ENCODE results near the gene CYB5R3.
A peak's percentile ranks its signal among the peaks of the same experiment; 100 is the strongest.

CYB5R3 gene

GRCh38 chr22:42661985-42662831 is 13.0 kb upstream of the CYB5R3 start:
- no peaks in the 10 kb centered on the region for H4K20me1 ChIP-seq
- H3K9ac ChIP-seq: peak overlapping the region; percentile 74
- peaks cover 61% of the 10 kb centered on the region for H3K4me1 ChIP-seq
- H3K27me3 ChIP-seq: peaks cover 11% of the 10 kb centered on the region
- peak overlapping the region; percentile 70 for H3K4me3 ChIP-seq
- H3K4me2 ChIP-seq: peak overlapping the region; percentile 98
- no peaks in the 10 kb centered on the region for H3K36me3 ChIP-seq
- peak overlapping the region; percentile 53; the same call in 1 of the 2 replicates for H3K27ac ChIP-seq
- no peaks in the 10 kb centered on the region for H3K9me3 ChIP-seq
- no peak for TF ChIP-seq Cebpa-rat (IDR thresholded peaks at IDR 0.05)

DNA sequence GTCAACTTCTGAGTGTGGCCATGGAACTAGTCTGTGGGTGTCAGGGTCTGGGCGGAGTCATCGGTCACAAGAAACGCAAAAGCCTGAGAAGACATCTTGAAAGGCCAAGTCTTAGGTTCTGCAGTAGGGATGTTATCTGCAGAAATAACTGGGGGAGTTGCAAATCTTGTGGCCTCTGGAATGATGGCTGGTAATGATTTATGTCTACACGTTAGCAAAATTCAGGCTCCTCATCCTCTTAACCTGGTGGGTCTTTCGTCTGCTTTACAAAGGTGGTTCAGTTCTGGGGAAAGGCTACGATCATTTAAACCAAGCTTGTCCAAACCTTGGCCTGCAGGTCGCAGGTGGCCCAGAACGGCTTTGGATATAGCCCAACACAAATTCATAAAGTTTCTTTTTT is 7.4 kb upstream of the CYB5R3 start:
- Histone ChIP-seq H3K4me1 (peaks cover 64% of the 10 kb centered on the region), H3K36me3 (no peaks in the 10 kb centered on the region), H3K4me3 (no peak overlapping the region), H3K9me3 (no peaks in the 10 kb centered on the region), H3K4me2 (no peak overlapping the region), H4K20me1 (no peaks in the 10 kb centered on the region), H3K9ac (no peak overlapping the region), H3K27ac (no peak overlapping the region), H3K27me3 (no peaks in the 10 kb centered on the region)
- no peak for TF ChIP-seq Cebpa-rat (IDR thresholded peaks at IDR 0.05)

DNA sequence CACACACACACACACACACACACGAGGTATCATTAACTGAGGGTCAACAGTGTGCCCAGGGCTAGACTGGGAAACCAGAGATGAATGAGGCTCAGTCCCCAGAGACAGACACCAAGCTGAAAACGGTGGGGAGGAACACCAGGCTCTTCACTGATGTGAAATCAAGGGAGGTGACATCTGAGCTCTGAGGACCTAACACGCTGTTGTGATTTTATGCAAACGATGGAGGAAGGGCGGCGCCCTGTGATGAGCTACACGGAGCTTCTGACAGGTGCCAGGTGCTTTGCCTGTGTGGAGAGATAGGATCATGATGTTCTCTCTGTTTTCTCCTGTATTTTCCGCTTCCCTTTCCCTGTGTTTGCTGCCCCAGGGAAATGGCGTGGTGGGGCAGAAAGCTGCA is 6.5 kb upstream of the CYB5R3 start:
- Histone ChIP-seq H3K27ac (no peak overlapping the region), H3K4me2 (peak overlapping the region; percentile 54), H3K36me3 (no peaks in the 10 kb centered on the region), H3K4me3 (no peak overlapping the region), H3K27me3 (no peaks in the 10 kb centered on the region), H3K9me3 (no peaks in the 10 kb centered on the region), H3K9ac (no peak overlapping the region), H3K4me1 (peaks cover 61% of the 10 kb centered on the region), H4K20me1 (no peaks in the 10 kb centered on the region)
- TF ChIP-seq Cebpa-rat (IDR thresholded peaks at IDR 0.05): no peak

DNA sequence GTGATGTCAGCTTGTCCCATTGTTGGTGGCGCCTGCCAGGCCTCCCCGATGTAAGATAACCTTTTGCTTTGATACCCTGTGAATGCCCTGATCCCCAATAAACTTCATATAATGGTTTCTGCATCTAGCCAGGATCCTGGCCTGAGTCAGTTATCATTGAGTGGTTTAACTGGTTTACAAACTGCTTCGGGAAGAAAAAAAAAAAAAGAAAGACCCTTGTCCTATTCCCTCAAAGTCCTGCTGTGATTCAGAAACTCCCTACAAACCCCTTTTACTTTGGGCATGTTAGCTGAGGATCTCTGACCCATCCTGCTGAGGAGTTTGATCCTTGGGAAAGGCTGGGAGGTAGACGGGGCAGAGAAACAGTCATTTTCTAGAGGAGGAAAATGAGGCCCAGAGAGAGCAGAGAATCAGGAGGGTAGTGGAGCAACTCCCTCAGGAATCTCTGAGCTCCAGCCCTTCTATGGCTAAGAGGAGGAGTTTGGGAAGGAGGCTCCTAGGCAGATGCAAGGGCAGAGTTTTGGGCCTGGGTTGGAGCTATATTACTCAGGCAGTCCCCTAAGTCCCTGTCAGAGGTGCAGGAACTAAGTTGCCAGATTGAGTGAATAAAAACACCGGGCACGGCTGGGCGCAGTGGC is 5.4 kb upstream of the CYB5R3 start:
- no peak overlapping the region for H3K4me3 ChIP-seq
- H3K9me3 ChIP-seq: no peaks in the 10 kb centered on the region
- H3K4me1 ChIP-seq: peaks cover 49% of the 10 kb centered on the region
- H3K36me3 ChIP-seq: no peaks in the 10 kb centered on the region
- H4K20me1 ChIP-seq: no peaks in the 10 kb centered on the region
- H3K4me2 ChIP-seq: peak overlapping the region; percentile 54; the same call in 1 of the 2 replicates
- no peak overlapping the region for H3K27ac ChIP-seq
- no peak overlapping the region for H3K9ac ChIP-seq
- no peaks in the 10 kb centered on the region for H3K27me3 ChIP-seq
- TF ChIP-seq Cebpa-rat (IDR thresholded peaks at IDR 0.05): no peak

GRCh38 chr22:42653999-42654398 is 4.8 kb upstream of the CYB5R3 start:
- no peak overlapping the region for H3K4me2 ChIP-seq
- H3K9me3 ChIP-seq: no peaks in the 10 kb centered on the region
- H3K4me3 ChIP-seq: no peak overlapping the region
- no peaks in the 10 kb centered on the region for H3K36me3 ChIP-seq
- no peak overlapping the region for H3K27ac ChIP-seq
- H4K20me1 ChIP-seq: no peaks in the 10 kb centered on the region
- no peak for TF ChIP-seq Cebpa-rat (IDR thresholded peaks at IDR 0.05)
- peaks cover 44% of the 10 kb centered on the region for H3K4me1 ChIP-seq
- no peak overlapping the region for H3K9ac ChIP-seq
- H3K27me3 ChIP-seq: no peaks in the 10 kb centered on the region

- Histone ChIP-seq H3K9me3 (no peaks in the 10 kb centered on the region), H3K9ac (no peak overlapping the region), H3K4me3 (no peak overlapping the region), H3K36me3 (no peaks in the 10 kb centered on the region), H3K27me3 (no peaks in the 10 kb centered on the region), H4K20me1 (peaks cover 28% of the 10 kb centered on the region), H3K4me1 (peaks cover 42% of the 10 kb centered on the region), H3K27ac (no peak overlapping the region), H3K4me2 (no peak overlapping the region)
- no peak for TF ChIP-seq Cebpa-rat (IDR thresholded peaks at IDR 0.05)
These were observed 1.9 kb upstream of the CYB5R3 start for GRCh38 chr22:42651134-42651533.

DNA sequence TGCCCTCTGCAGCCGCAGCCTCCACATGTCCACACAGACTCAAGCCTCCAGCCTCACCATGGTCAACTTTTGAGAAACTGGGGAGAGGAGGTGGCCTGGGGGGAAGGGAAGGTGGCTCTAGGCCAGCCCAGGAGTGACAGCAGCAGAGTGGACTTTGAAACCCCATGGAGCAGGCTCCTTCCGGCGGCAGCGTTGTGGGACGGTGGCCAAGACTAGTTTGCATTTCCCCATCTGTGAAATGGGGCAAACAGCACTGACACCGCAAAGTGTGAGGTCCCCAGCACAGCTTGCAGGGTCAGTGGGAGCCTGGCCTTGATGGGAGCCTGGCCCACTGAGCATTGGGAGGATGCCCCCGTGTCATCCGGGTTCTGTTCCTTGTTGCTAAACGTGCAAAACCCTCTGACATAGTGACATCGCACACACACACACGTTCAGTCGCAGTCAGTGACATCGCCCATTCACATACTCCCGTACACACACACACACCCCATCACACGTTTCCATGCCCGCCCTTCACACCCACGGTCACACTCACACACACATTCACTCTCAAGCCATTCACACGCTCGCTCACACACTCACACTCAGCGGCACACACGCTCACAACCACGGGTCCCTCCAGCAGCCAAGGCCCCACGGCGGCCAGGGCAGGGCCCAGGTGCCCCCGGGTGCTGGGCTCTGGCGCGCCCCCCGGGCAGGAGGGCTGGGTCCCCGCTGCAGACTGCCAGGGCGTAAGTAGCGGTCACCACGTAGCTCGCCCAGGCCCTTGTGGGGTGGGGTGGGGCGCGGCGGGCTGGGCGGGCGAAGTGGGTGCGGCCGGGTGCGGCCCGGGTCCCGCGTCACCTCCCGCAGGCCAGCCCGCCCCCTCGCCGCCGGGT is 585 bp downstream of the CYB5R3 start:
- H3K9me3 ChIP-seq: no peaks in the 10 kb centered on the region
- H3K9ac ChIP-seq: peak overlapping the region; percentile 88
- peaks cover 50% of the 10 kb centered on the region for H3K4me1 ChIP-seq
- H3K27ac ChIP-seq: peak overlapping the region; percentile 78
- peak overlapping the region; percentile 73 for H3K4me2 ChIP-seq
- H3K36me3 ChIP-seq: no peaks in the 10 kb centered on the region
- no peak for TF ChIP-seq Cebpa-rat (IDR thresholded peaks at IDR 0.05)
- no peaks in the 10 kb centered on the region for H3K27me3 ChIP-seq
- H3K4me3 ChIP-seq: peak overlapping the region; percentile 83
- peaks cover 53% of the 10 kb centered on the region for H4K20me1 ChIP-seq

DNA sequence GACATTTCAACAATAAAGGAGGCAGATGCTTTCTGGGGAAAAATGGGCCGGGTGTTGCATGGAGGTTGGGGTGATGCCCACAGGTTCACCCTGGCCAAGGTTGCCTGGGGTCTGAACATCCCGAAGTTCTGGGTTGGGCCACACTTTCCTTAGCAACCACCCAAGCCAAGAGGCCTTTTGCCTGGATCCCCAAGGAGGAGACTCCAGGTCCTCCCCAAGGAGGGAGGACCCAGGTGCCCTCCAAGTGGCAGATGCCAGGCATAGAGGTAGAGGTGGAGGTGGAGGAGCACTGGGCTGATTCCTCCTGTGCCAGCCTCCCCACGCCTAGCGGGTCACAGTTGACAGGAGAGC is 1.2 kb downstream of the CYB5R3 start:
- no peaks in the 10 kb centered on the region for H3K27me3 ChIP-seq
- peak overlapping the region; percentile 83 for H3K4me3 ChIP-seq
- H3K4me1 ChIP-seq: peaks cover 56% of the 10 kb centered on the region
- TF ChIP-seq Cebpa-rat (IDR thresholded peaks at IDR 0.05): no peak
- no peaks in the 10 kb centered on the region for H3K36me3 ChIP-seq
- H4K20me1 ChIP-seq: peaks cover 59% of the 10 kb centered on the region
- H3K9ac ChIP-seq: peak overlapping the region; percentile 88; the same call in 1 of the 2 replicates
- H3K27ac ChIP-seq: no peak overlapping the region
- H3K9me3 ChIP-seq: no peaks in the 10 kb centered on the region
- peak overlapping the region; percentile 73 for H3K4me2 ChIP-seq

GRCh38 chr22:42646569-42647525 is 2.3 kb downstream of the CYB5R3 start:
- H3K4me2 ChIP-seq: peak overlapping the region; percentile 73

More at GRCh38 chr22:42646569-42647525, 2.3 kb downstream of the CYB5R3 start:
- H3K9ac ChIP-seq: peak overlapping the region; percentile 71
- H3K27ac ChIP-seq: peak overlapping the region; percentile 72
- no peak for TF ChIP-seq Cebpa-rat (IDR thresholded peaks at IDR 0.05)
- H3K4me1 ChIP-seq: peaks cover 63% of the 10 kb centered on the region
- H3K9me3 ChIP-seq: no peaks in the 10 kb centered on the region
- no peaks in the 10 kb centered on the region for H3K36me3 ChIP-seq
- H4K20me1 ChIP-seq: peaks cover 71% of the 10 kb centered on the region
- no peaks in the 10 kb centered on the region for H3K27me3 ChIP-seq
- H3K4me3 ChIP-seq: peak overlapping the region; percentile 38; the same call in 1 of the 2 replicates

All from BLaER1 (cell line).